ENCODE measurements around the gene IFITM1. TPM values are rescaled to one million over a fixed set of nuclear protein-coding genes. Genes with fewer than 3 reads are reported as not detected.

Gene IFITM1
- total and polyA plus RNA-seq, 2 experiments from 2014 or later, result 68.9 to 74.3 TPM

- peaks cover 11% of the 10 kb centered on the region for H3K27me3 ChIP-seq
- no peak overlapping the region for H3K27ac ChIP-seq
- H3K4me3 ChIP-seq, result no peak overlapping the region
- no peaks in the 10 kb centered on the region for H3K9me3 ChIP-seq (ENCODE audit: low read depth)
- no peak for TF ChIP-seq CTCF (IDR thresholded peaks at IDR 0.05; ENCODE audit: low read depth, low read length)
- H3K36me3 ChIP-seq, result no peaks in the 10 kb centered on the region
- no peak for DNase-seq (ENCODE audit: low read depth in 1 of 2, low spot score in 1 of 2)
- no peaks in the 10 kb centered on the region for H3K4me1 ChIP-seq (ENCODE audit: low read depth)
Measured at GRCh38 chr11:292211-293121, 21.4 kb upstream of the IFITM1 start.

GRCh38 chr11:293271-293851, 20.5 kb upstream of the IFITM1 start:
- Histone ChIP-seq H3K4me1 (ENCODE audit: low read depth) (no peaks in the 10 kb centered on the region), H3K4me3 (no peak overlapping the region), H3K27ac (no peak overlapping the region), H3K27me3 (peaks cover 2% of the 10 kb centered on the region), H3K36me3 (no peaks in the 10 kb centered on the region), H3K9me3 (ENCODE audit: low read depth) (no peaks in the 10 kb centered on the region)
- no peak for TF ChIP-seq CTCF (IDR thresholded peaks at IDR 0.05; ENCODE audit: low read depth, low read length)
- DNase-seq (ENCODE audit: low read depth in 1 of 2, low spot score in 1 of 2), result no peak

- DNase-seq (ENCODE audit: low read depth in 1 of 2, low spot score in 1 of 2), result no peak
- TF ChIP-seq CTCF (IDR thresholded peaks at IDR 0.05; ENCODE audit: low read depth, low read length), result no peak
- no peaks in the 10 kb centered on the region for H3K9me3 ChIP-seq (ENCODE audit: low read depth)
- no peaks in the 10 kb centered on the region for H3K4me1 ChIP-seq (ENCODE audit: low read depth)
- no peaks in the 10 kb centered on the region for H3K36me3 ChIP-seq
- H3K27ac ChIP-seq, result no peak overlapping the region
- no peaks in the 10 kb centered on the region for H3K27me3 ChIP-seq
- no peak overlapping the region for H3K4me3 ChIP-seq
Measured at GRCh38 chr11:293852-294661, 19.8 kb upstream of the IFITM1 start.

- TF ChIP-seq CTCF (IDR thresholded peaks at IDR 0.05; ENCODE audit: low read depth, low read length), result no peak
- DNase-seq (ENCODE audit: low read depth in 1 of 2, low spot score in 1 of 2), result no peak
Measured at GRCh38 chr11:294780-295179, 19.1 kb upstream of the IFITM1 start.

GRCh38 chr11:295351-296170, 18.3 kb upstream of the IFITM1 start:
- no peak for DNase-seq (ENCODE audit: low read depth in 1 of 2, low spot score in 1 of 2)

More at GRCh38 chr11:294780-295179, 19.1 kb upstream of the IFITM1 start:
- H3K27ac ChIP-seq, result peak overlapping the region; percentile 23
- H3K4me1 ChIP-seq (ENCODE audit: low read depth), result no peaks in the 10 kb centered on the region
- no peak overlapping the region for H3K4me3 ChIP-seq
- no peaks in the 10 kb centered on the region for H3K27me3 ChIP-seq
- H3K36me3 ChIP-seq, result no peaks in the 10 kb centered on the region
- no peaks in the 10 kb centered on the region for H3K9me3 ChIP-seq (ENCODE audit: low read depth)

More at GRCh38 chr11:295351-296170, 18.3 kb upstream of the IFITM1 start:
- no peaks in the 10 kb centered on the region for H3K9me3 ChIP-seq (ENCODE audit: low read depth)
- no peaks in the 10 kb centered on the region for H3K27me3 ChIP-seq
- H3K27ac ChIP-seq, result peak overlapping the region; percentile 43
- TF ChIP-seq CTCF (IDR thresholded peaks at IDR 0.05; ENCODE audit: low read depth, low read length), result no peak
- no peaks in the 10 kb centered on the region for H3K4me1 ChIP-seq (ENCODE audit: low read depth)
- H3K4me3 ChIP-seq, result no peak overlapping the region
- no peaks in the 10 kb centered on the region for H3K36me3 ChIP-seq
